Neural cell (in vitro differentiated cells): Measurements from ENCODE around the gene TRIM43. TPM values are rescaled to one million over a fixed set of nuclear protein-coding genes. Genes with fewer than 3 reads are reported as not detected.

Experiments used
- H2AFZ ChIP-seq: fragments of 200-600, 300-800 bp; sonication (generic), shearing (Covaris generic); 2 replicates; pipeline ENCODE4 v1.6.0; 2014; ENCODE audit warnings: low read depth, mild to moderate bottlenecking, antibody characterized with exemption, low read length, moderate library complexity
- H3F3A ChIP-seq: fragments of 200-600 bp; shearing (Covaris generic); 2 replicates; pipeline ENCODE4 v1.6.1; 2016; ENCODE audit warnings: mild to moderate bottlenecking, moderate library complexity, mixed read lengths, antibody characterized with exemption, low read length; ENCODE audit not compliant: insufficient read depth, poor library complexity, severe bottlenecking
- H3K27ac ChIP-seq: fragments of 200-600, 300-800 bp; sonication (generic), shearing (Covaris generic); 2 replicates; pipeline ENCODE4 v1.5.1; 2014; ENCODE audit warnings: mild to moderate bottlenecking, low read length, moderate library complexity
- H3K27me3 ChIP-seq: fragments of 300-800, 200-600 bp; sonication (generic), shearing (Covaris generic); 2 replicates; pipeline ENCODE4 v1.6.0; 2014; ENCODE audit warnings: mild to moderate bottlenecking, low read depth, low read length, moderate library complexity; ENCODE audit not compliant: insufficient read depth
- H3K36me3 ChIP-seq: fragments of 300-800, 200-600 bp; sonication (generic), shearing (Covaris generic); 2 replicates; pipeline ENCODE4 v1.5.1; 2014; ENCODE audit warnings: mild to moderate bottlenecking, antibody characterized with exemption, low read length, moderate library complexity; ENCODE audit not compliant: insufficient read depth
- H3K4me2 ChIP-seq: fragments of 300-800, 200-600 bp; sonication (generic), shearing (Covaris generic); 2 replicates; pipeline ENCODE4 v1.6.0; 2014; ENCODE audit warnings: mild to moderate bottlenecking, low read length
- H3K4me3 ChIP-seq: fragments of 300-800, 200-600 bp; sonication (generic), shearing (Covaris generic); 2 replicates; pipeline ENCODE4 v1.5.1; 2014; ENCODE audit warnings: mild to moderate bottlenecking, low read length, moderate library complexity
- H3K79me2 ChIP-seq: fragments of 200-600 bp; shearing (Covaris generic); replicated peaks from 2 replicates; pipeline ENCODE4 v1.6.0; 2014; ENCODE audit warnings: mild to moderate bottlenecking, low read length, moderate library complexity; ENCODE audit not compliant: insufficient read depth
- H3K9ac ChIP-seq: fragments of 300-800, 200-600 bp; sonication (generic), shearing (Covaris generic); 2 replicates; pipeline ENCODE4 v1.6.1; 2016; ENCODE audit warnings: mild to moderate bottlenecking, low read length, mixed read lengths
- H3K9me2 ChIP-seq: fragments of 200-600 bp; shearing (Covaris generic); 2 replicates; pipeline ENCODE4 v1.6.1; 2016; ENCODE audit warnings: mild to moderate bottlenecking, low read length, mixed read lengths; ENCODE audit not compliant: insufficient read depth
- H3K9me3 ChIP-seq: fragments of 200-600, 300-800 bp; sonication (generic), shearing (Covaris generic); 2 replicates; pipeline ENCODE4 v1.6.1; 2016; ENCODE audit warnings: mild to moderate bottlenecking, mixed run types, low read length, moderate library complexity, mixed read lengths
- H4K20me1 ChIP-seq: fragments of 200-600 bp; shearing (Covaris generic); 2 replicates; pipeline ENCODE4 v1.6.1; 2016; ENCODE audit warnings: mild to moderate bottlenecking, mixed run types; ENCODE audit not compliant: insufficient read depth
- CTCF ChIP-seq: fragments of 450-650 bp; IDR thresholded peaks from 2 replicates; pipeline ENCODE4 v1.5.1; 2014; ENCODE audit warnings: antibody characterized with exemption, mild to moderate bottlenecking, moderate library complexity; ENCODE audit not compliant: poor library complexity, severe bottlenecking
- EP300 ChIP-seq: fragments of 450-650 bp; conservative IDR thresholded peaks from 2 replicates; pipeline ENCODE4 v1.6.1; 2014; ENCODE audit warnings: antibody characterized with exemption, mild to moderate bottlenecking, moderate library complexity; ENCODE audit not compliant: poor library complexity, severe bottlenecking
- EZH2 ChIP-seq: fragments of 200-600, 300-800 bp; shearing (Covaris generic), sonication (generic); IDR thresholded peaks from 2 replicates; pipeline ENCODE4 v1.6.1; 2014; ENCODE audit warnings: antibody characterized with exemption, low read length, borderline replicate concordance, mild to moderate bottlenecking; ENCODE audit not compliant: insufficient read depth, poor library complexity, severe bottlenecking
- MXI1 ChIP-seq: fragments of 450-650 bp; conservative IDR thresholded peaks from 2 replicates; pipeline ENCODE4 v1.6.1; 2014; ENCODE audit warnings: antibody characterized with exemption, mild to moderate bottlenecking; ENCODE audit not compliant: poor library complexity, severe bottlenecking
- POLR2AphosphoS5 ChIP-seq: IDR thresholded peaks from 2 replicates; pipeline ENCODE4 v1.6.1; 2012
- RAD21 ChIP-seq: fragments of 450-650 bp; conservative IDR thresholded peaks from 2 replicates; pipeline ENCODE4 v1.6.1; 2014; ENCODE audit warnings: antibody characterized with exemption, mild to moderate bottlenecking, moderate library complexity
- REST ChIP-seq: IDR thresholded peaks from 2 replicates; pipeline ENCODE4 v1.6.1; 2012; ENCODE audit warnings: borderline replicate concordance
- SMC3 ChIP-seq: fragments of 450-650 bp; conservative IDR thresholded peaks from 2 replicates; pipeline ENCODE4 v1.6.1; 2014; ENCODE audit warnings: antibody characterized with exemption, mild to moderate bottlenecking, moderate library complexity; ENCODE audit not compliant: poor library complexity
- TAF1 ChIP-seq: IDR thresholded peaks from 2 replicates; pipeline ENCODE4 v1.6.1; 2012; ENCODE audit warnings: low read depth
- polyA plus RNA-seq: library from polyadenylated mRNA; depleted of rRNA; stranded (reverse); fragments of >200 nt; gene quantifications from 2 replicates; pipeline ENCODE4 v1.2.3, GENCODE V29; 2014

Gene TRIM43
- polyA plus RNA-seq, 1 donor from 2014 or later: not detected

- Histone ChIP-seq H3K4me2 (no peak overlapping the region), H3F3A (no peaks in the 10 kb centered on the region), H3K4me3 (no peak overlapping the region), H3K79me2 (no peaks in the 10 kb centered on the region), H3K9ac (no peak overlapping the region), H3K9me2 (no peaks in the 10 kb centered on the region), H2AFZ (no peak overlapping the region), H3K9me3 (no peaks in the 10 kb centered on the region), H4K20me1 (no peaks in the 10 kb centered on the region), H3K27me3 (no peaks in the 10 kb centered on the region), H3K36me3 (no peaks in the 10 kb centered on the region), H3K27ac (no peak overlapping the region)
- TF ChIP-seq CTCF (no peak), POLR2AphosphoS5 (no peak), MXI1 (no peak), RAD21 (no peak), TAF1 (no peak), EZH2 (no peak), SMC3 (no peak), EP300 (no peak), REST (no peak)
Measured at GRCh38 chr2:95569170-95569569, 22.6 kb upstream of the TRIM43 start.

- Histone ChIP-seq H3F3A (no peaks in the 10 kb centered on the region), H3K27me3 (no peaks in the 10 kb centered on the region), H2AFZ (no peak overlapping the region), H3K36me3 (no peaks in the 10 kb centered on the region), H3K9ac (no peak overlapping the region), H3K9me3 (no peaks in the 10 kb centered on the region), H3K4me3 (no peak overlapping the region), H4K20me1 (no peaks in the 10 kb centered on the region), H3K27ac (no peak overlapping the region), H3K79me2 (no peaks in the 10 kb centered on the region), H3K9me2 (no peaks in the 10 kb centered on the region), H3K4me2 (no peak overlapping the region)
- no peak for TF ChIP-seq EP300
- no peak for TF ChIP-seq MXI1
- TF ChIP-seq TAF1: no peak
- TF ChIP-seq RAD21: no peak
- no peak for TF ChIP-seq REST
- no peak for TF ChIP-seq SMC3
- TF ChIP-seq POLR2AphosphoS5: no peak
- no peak for TF ChIP-seq CTCF
- no peak for TF ChIP-seq EZH2
Measured at GRCh38 chr2:95573866-95574265, 17.9 kb upstream of the TRIM43 start.
